ENCODE results near the gene FBXO41.
"Not testable (repeated sequence)": the region's sequence is repeated elsewhere in the genome, so short reads cannot be mapped to it uniquely, and the experiment has no call there.

FBXO41 gene

DNA sequence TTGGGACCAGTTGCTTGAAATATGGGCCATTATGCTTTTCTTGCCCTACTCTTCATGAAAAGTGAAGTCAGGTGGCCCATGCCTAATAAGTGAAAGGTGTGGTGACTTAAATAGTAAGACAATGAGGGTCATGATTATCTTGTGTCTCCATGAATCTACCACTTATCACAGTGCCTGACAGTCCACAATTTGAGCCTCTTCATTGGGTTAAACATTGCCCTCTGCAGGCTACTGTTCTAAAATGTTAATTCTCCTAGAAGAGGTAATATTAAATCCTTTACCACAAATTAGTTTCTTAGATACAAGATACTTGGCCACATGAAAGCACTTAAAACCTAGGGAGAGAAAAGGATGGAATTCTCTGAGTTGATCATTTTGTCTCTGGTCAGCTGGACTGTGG, 5.0 kb upstream of the FBXO41 start:
- no peak for DNase-seq (ENCODE audit: low read depth in 2 of 3, low spot score in 1 of 3)

DNA sequence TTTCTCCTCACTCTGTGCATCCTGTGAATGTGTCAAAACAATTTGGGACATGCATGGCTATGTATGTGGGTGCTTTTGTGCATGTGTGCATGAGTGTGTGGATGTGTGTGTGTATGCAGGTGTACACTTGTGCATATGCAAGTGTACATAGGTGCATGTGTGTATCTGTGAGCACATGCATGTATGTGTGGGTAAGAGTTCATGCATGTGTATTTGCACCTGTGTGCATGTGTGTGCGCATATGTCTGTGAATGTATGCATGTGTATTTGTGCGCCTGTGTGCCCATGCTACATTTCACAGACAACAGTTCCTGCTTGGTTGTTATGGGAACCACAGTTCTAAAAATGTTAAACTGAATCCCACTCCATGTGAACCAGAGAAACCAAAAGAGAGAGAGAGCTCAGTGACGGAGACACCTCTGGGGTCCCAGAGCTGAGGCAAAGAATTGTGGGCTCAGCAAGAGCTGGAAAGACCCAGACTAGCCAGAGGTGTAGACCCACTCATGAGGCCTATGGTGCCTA, 1.9 kb upstream of the FBXO41 start:
- no peak for DNase-seq (ENCODE audit: low read depth in 2 of 3, low spot score in 1 of 3)

DNA sequence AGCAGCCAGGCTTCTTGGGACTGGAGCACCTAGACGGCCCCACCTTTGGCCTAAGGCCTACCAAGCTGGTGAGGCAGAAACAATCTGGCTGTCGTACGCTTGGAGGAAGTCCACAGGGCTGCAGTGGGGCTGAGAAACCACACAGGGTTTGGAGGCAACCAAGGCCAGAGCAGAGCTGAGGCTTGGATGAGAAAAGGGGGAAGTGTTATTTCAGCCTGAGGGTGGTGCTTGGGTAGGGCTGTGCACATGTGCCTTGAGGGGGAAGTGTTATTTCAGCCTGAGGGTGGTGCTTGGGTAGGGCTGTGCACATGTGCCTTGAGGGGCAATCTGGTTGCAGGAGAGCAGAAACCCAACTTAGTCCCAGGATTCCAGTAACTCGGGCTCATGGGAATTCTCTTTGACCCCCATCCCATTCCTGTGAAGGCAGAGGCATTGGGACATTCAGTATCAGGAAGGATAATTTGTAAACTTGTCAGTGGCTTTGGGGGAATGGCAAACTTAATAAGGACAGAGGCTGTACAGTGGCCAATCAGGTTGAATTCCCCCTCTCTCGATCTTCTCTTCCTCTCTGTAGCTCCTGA, 971 bp upstream of the FBXO41 start:
- DNase-seq (ENCODE audit: low read depth in 2 of 3, low spot score in 1 of 3), result no peak

DNA sequence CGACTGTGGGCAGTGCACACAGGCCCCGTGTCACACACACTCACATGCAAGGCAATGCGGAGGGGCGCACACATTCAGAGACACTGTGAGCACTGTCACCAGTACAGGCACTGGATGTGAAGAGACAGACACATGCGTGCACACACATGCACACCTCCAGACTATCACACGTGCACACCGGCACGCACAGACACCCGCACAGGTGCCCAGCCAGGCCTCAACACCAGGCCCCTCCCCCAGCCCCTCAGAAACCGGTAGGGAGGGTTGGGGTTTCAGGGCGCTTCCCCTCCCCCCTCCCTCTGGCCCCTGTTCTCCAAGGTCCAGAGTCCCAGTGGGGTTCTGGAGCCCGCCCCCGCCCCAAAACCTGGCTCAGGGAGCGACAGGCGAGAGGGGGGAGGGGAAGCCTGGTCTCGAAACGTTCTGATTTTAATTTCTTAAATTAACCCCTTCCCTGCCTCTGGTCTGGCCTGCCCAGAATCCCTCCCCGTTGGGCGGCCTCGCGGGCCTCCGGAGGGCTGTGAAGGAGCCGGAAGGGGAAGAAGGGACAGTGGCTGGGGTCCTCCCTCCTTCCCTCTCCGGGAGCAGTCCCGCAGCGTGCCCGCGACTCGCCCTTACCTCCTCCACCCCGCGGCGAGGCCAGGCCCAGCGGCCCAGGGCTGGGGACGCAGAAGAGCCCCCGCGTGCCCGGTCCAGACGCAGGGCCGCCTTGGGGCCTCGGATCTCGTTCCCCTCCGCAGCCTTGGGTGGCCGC, 558 bp downstream of the FBXO41 start:
- DNase-seq (ENCODE audit: low read depth in 2 of 3, low spot score in 1 of 3), result no peak

DNA sequence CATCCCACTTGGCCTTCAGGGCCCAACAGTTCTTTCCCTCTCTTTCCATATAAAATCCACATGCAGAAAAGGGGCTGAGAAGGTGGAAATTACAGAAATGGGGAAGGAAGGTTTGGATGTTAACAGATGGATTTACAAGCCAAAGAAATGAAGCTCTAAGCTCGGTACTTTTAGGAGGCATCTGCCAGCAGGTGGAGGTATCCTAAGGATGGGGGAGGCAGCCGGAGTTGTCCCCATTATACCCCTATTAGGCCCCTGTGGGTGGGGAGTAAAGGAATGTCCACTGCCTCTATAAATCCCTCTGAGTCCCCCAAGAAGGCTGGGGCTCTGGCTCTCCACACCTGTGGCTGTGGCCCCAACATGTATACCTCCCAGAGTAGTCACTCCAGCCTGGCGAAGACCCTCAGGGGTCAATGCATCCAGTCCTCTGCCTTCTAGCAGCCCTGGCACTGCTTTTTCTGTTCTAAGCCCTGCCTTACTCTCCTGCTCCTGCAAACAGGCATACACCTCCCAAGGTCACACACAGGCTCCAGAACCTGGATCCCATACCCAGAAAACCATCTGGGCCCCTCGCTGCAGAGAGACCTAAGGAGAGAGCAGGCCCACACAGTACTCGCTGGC, 1.2 kb downstream of the FBXO41 start:
- no peak for DNase-seq (ENCODE audit: low read depth in 2 of 3, low spot score in 1 of 3)

DNA sequence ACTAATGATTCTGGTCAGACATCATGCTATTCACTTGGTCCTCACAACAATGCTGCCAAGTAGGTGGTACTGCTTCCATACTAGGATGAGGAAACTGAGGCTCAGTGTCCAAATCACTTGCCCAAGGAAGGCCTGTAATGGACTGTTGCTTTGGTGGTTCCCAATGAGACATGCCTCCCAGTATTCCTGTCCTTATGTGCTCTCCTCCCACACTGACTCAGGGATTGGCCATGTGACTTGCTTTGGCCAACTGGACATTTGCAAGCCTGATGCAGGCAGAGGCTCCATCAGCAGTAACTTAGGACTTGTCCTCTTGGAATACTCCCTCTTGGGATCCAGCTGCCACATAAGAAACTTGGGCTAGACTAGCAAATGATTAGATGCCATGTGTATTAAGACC, 3.0 kb downstream of the FBXO41 start:
- no peak for DNase-seq (ENCODE audit: low read depth in 2 of 3, low spot score in 1 of 3)

DNA sequence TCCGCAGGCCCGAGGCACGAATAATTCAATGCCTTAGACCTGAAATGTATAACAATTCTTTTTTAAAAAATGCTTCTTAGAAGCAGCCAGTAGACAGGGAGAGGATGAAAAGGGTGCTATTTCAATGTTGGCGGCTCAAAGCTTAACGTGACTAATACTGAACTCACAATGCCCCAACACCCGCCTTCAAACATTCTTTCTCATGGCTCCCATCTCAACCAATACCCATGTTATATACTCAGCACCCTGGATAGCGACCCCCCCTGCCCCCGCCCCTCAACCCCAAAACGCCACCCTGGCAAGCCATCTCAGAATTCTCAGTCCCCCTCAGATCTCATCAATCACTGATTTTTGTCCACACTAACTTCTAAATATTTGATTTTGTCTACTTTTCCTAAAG, 4.4 kb downstream of the FBXO41 start:
- DNase-seq (ENCODE audit: low read depth in 2 of 3, low spot score in 1 of 3), result no peak

DNA sequence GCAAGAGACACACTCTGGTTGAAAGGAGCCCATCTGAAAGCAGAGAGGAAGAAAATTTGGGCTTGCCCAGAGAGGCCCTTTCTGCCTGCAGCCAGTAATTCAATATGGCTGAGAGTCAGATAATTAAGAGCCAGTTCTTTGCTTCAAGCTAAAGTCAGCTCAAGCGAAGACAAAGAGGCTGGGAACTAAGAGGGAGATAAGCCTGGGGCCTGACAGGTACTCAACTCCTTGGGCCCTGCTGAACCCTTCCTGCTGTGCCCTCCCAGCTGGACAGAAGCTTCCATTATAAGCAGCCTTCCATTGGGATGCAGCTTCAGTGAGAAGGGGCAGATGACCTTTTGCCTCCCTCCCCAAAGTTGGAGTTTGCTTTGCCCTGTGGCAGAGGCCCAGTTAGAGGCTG, 12.0 kb downstream of the FBXO41 start:
- no peak for DNase-seq (ENCODE audit: low read depth in 2 of 3, low spot score in 1 of 3)

DNA sequence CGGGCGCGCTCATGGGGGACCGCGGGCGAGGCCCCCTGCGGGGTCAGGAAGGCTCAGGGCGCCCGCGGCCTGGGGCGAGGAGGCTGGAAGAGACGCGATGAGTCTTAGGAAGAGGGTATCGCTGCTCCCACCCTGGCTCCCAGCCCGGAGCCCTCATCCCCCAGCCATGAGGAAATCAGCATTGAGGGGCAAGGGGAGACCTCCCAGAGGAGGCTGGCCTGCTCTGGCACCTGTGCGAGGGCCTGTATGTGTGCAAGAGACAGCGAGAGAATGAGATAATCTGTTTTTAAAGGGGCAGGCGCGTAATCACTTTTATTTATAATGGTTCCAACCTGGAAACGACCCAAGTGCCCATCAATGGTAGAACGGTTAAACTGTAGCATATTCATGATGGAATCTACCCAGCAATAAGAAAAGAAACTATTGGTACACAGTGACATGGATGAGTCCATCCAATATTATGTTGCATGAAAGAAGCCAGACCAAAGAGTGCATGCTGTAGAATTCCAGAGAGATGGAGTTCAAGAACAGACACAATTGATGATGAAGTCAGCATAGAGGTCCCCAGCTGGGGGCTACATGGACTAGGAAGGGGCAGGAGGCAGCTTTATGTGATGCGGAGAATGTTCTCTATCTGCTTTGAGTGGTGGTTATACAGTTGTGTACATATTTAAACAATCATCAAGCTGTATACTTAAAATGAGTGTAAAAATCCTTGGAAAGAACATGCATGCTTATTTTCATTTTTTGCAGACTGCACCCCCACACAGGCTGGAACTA, 14.4 kb downstream of the FBXO41 start:
- DNase-seq (ENCODE audit: low read depth in 2 of 3, low spot score in 1 of 3), result no peak

DNA sequence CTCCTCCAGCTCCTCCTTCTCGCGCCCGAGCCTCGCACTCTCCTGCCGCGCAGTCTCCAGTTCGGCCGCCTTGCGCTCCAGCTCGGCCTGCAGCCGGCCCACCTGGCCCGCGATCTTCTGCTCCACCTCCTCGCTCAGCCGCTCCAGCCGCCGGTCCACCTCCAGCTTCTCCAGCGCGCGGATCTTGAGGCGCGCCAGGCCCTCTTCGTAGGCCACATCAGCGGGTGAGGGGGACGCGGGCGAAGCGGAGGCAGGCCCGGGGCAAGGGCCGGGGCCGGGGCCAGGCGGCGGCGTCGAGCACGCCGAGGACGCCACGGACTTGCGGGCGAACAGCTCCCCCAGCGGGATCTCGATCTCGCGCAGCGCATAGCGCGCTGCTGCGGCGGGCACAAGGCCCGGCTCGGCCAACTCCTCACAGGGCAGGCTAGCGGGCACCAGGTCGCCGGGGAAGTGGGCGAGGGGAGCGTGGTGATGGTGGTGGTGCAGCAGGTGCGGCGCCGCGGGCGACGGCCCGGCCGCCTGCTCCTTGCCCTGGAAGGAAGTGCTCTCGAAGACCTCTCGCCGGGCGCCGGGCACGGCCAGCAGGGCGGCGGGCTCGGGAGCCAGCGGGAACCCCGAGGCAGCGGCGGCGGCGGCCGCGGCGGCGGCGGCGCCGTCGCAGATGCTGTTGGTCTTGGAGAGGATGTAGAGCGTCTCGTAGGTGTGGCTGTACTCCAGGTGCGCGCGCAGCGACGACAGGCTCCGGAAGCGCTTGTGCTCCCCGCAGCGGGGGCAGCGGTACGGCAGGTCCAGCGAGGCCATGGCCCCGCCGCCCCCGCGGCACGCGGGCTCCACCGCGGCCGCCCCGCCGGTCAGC, 15.2 kb downstream of the FBXO41 start:
- peak in 2 of 3 donors; percentile 46 to 55 for DNase-seq (ENCODE audit: low read depth in 2 of 3, low spot score in 1 of 3)

DNA sequence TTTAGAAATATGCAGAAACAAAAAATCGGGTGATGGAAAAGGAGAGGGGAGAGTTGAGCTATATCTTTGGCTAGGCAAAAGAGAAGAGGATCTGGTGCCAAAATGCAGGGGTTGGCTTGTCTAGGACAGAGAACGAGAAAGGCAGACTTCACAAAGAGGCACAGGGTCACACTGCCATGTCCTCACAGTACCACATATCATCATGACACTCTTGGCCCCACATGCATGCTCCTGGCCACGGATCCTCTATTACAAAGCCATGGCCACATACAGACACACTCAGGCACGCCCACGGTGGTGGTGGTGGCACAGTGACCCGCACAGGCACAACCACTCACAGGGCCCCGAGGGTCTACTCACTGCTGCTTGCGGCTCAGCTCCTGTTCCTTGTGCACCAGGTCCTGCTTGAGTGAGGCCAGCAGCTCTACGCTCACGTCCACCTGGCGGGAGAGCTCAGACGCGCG, 15.9 kb downstream of the FBXO41 start:
- no peak for DNase-seq (ENCODE audit: low read depth in 2 of 3, low spot score in 1 of 3)

DNA sequence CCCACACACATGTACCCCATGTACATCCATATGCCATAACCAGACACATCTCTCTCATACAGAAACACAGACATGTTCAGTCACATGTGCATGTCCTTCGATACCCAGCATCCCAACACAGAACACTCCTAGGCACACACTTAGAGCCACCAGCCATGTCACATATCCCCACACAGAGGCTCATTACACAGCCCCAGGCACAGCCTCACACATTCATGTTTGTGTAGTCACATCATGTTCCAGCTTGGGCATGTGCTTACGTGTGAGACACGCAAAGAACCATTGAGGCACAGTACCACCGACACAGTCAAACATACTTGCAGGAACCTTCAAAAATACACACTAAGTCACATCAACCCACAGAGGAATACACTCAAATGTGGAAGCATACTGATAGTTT, 17.3 kb downstream of the FBXO41 start:
- no peak for DNase-seq (ENCODE audit: low read depth in 2 of 3, low spot score in 1 of 3)

DNA sequence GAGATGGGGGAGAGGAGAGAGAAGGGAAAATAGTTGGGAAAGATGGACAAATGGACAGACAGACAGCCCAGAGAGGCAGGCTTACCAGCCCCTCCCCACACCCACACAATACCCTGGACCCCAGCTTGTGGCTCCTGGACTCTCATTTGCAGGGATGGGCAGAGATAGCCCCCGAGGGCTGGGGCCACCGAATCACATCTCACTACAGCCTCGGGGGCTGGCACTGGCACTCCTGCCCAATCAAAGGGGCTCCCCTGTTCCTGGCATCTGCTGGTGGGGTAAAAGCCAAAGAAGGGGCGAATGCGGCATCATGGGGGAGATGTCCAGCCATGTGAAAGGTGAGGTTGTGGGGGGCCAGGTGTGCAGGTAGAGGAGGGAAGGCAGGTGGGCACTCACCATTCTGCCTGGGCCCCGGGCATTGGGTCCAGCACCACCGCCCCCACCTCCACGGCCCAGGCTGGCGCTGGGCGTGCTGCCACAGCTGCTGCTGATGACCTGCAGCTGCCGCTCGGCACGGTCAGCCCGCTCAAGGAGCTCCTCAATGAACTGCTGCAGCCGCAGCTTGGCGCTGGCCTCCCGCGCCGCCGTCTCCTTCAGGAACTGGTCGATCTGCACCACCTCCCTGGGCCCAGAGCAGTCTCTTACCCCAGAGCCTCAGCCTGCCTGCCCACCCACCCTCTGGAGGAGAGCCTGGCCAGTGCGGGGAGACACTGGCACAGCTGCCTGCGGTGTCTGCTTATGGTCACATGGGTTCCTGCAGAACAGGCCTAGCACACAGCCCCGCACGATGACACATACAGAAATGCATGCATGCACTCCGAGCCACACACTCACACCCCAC, 18.0 kb downstream of the FBXO41 start:
- DNase-seq (ENCODE audit: low read depth in 2 of 3, low spot score in 1 of 3), result no peak

DNA sequence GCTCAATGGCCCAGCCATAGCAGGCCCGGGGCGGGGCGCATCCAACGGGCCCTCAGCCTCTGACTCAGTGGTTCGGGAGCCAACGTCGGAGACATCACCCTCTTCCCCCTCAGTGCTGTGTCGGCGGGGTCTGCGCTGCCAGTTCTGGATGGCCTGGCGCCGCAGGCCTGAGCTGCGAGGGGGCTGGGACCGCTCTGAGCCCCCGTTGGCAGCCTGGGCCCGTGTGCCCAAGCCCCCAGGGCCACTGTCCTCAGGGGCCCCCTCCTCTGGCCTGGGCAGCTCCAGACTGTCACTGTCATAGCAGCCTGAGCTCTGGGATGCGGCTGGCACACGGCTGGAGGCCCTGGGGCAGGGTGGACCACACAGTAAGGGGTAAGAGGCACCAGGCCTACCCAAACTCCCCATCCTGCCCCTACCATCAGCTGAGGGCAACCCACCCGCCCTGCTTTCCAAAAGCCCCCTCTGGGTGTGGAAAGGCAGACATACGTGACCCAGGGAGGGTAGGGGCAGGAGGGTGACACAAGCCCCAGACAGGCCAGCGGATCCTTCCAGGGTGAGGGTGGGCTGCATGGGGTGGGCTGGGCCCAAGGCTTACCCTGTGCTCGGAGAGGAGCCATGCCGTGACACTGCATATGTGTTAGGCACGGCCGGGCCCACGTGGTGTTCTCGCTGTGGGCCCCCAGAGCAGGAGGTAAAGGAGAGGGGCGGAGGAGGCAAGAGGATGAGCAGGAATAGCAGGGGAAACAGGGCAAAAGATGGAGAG, 18.8 kb downstream of the FBXO41 start:
- no peak for DNase-seq (ENCODE audit: low read depth in 2 of 3, low spot score in 1 of 3)

DNA sequence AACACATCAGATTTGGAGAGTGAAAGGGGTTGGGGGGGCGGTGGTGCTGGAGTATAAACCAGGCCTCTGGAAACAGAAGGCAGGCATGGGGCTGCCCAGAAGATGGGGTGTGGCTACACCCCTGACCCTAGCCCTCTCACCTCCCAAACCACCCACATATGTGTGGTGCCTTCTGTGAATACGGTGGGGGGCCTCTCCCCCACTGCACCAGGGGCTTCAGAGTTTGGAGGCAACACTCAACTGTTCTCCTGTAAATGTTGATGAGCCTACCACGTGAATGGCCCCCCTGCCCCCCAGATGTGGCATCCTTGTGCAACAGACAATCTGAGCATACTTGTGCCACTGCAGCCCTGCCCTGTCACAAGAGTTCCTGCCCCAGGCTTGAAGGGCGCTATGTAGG, 19.5 kb downstream of the FBXO41 start:
- DNase-seq (ENCODE audit: low read depth in 2 of 3, low spot score in 1 of 3), result no peak

DNA sequence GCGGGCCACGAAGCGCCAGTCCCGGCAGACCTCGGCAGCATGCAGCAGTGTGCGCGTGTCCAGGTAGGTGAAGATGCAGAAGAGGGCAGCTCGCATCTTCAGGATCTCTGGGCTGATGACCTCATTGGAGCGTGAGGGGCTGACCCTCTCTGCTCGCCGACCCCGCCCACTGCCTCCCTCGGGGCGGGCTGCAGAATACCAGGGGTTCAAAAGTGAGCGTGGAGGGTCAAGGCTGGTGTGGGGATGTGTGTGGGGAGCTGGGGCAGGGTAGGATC, 20.0 kb downstream of the FBXO41 start:
- DNase-seq (ENCODE audit: low read depth in 2 of 3, low spot score in 1 of 3), result no peak

DNA sequence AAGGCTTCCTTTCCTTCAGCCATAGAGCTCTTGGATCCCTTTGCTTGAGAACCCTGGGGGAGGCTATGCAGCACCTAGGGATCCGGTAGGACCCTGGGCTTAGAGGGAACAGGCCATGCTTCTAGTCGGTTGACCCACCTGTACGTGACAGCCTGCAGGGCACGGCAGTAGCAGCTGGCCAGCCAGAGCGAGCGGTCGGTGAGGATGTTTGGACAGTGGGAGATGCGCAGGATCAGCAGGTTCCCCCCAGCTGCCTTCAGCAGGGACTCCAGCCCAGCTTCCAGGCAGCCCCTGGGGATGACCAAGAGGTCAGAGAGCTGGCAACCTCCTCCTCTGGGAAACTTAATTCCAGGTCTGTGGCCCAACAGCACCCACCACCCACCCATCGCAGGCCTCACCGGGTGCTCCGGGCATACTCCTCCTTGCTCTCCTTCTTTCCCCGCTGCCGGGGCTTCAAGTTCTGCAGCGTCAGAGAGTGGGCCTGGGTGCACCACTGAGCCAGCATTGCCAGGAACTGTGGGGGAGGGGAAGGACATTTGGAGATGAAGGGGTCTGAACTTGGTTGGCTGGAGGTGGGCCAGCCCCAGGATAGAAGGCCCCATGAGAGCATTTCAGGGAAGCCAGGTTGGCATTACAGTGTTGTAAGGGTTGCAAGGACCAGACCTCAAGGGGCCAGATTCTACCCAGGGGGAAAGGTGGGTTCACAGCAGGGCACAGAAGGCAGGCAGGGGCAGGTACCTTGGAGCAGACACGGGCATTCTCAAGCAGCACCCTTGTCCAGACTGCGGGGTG, 20.5 kb downstream of the FBXO41 start:
- DNase-seq (ENCODE audit: low read depth in 2 of 3, low spot score in 1 of 3), result no peak

DNA sequence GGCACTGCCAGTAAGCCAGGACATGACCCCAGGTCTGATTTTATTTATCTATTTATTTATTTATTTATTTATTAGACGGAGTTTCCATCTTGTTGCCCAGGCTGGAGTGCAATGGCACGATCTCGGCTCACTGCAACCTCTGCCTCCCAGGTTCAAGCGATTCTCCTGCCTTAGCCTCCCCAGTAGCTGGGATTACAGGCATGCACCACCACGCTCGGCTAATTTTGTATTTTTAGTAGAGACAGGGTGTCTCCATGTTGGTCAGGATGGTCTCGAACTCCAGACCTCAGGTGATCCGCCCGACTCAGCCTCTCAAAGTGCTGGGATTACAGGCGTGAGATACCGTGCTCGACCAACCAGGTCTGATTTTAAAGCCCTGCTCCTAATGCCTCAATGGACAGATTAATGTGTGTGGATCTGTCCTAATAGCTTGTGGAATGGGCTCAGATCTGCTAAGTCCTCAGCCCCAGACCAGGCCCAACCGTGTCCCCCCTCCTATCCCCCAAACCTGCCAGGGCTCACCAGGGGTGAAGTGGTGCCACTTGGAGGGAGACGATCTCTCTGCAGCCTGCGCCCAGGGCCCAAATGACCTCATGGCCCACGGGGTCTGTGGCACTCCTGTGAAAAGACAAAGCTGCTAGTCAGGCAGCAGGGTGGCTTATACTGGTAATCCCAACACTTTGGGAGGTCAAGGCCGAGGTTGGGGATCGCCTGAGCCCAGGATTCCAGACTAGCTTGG, 21.4 kb downstream of the FBXO41 start:
- not testable (repeated sequence) for DNase-seq (ENCODE audit: low read depth in 2 of 3, low spot score in 1 of 3)

Measured in stimulated activated CD4-positive, alpha-beta T cell treated with anti-CD3 and anti-CD28 coated beads, Interleukin-12 subunit alpha, Interleukin-12 subunit beta, amount 100 ng/mL, for 48 hours (primary cell).